Esophagus squamous epithelium (tissue), 4 donors: ENCODE results near the gene TAOK2.

Experiments
- CTCF ChIP-seq, 6 experiments: fragments of 450-650 bp in 4 of 6; fragments of 200-600 bp in 2 of 6; sonication (generic) in 2 of 6; IDR thresholded peaks; one replicate each; pipeline ENCODE4 v1.5.1; 2016 to 2019; ENCODE audit warnings: antibody characterized with exemption in 6 of 6, mild to moderate bottlenecking in 4 of 6, moderate library complexity in 4 of 6
- POLR2A ChIP-seq, 4 donors: fragments of 450-650 bp; IDR thresholded peaks; one replicate each; pipeline ENCODE4 v1.6.1; 2017; ENCODE audit warnings: antibody characterized with exemption in 4 of 4, mild to moderate bottlenecking in 4 of 4, moderate library complexity in 3 of 4

- TF ChIP-seq CTCF (IDR thresholded peaks at IDR 0.05), result no peak
- no peak for TF ChIP-seq POLR2A (IDR thresholded peaks at IDR 0.05)
Measured at GRCh38 chr16:29978564-29979270, 5.0 kb downstream of the TAOK2 start.
